GM19467 (cell line): ENCODE measurements around the gene BCL2L1.

Experiments used
- ATAC-seq: cut with Tn5 transposase; IDR thresholded peaks from one replicate; pipeline ENCODE4 v1.9.1; 2021; ENCODE audit warnings: mild to moderate bottlenecking, moderate library complexity; ENCODE audit not compliant: unreplicated experiment

BCL2L1 gene

GRCh38 chr20:31710423-31711108 lies 12.1 kb downstream of the BCL2L1 start:
- no peak for ATAC-seq

- no peak for ATAC-seq
These were observed 12.7 kb downstream of the BCL2L1 start for GRCh38 chr20:31709939-31710338.

DNA sequence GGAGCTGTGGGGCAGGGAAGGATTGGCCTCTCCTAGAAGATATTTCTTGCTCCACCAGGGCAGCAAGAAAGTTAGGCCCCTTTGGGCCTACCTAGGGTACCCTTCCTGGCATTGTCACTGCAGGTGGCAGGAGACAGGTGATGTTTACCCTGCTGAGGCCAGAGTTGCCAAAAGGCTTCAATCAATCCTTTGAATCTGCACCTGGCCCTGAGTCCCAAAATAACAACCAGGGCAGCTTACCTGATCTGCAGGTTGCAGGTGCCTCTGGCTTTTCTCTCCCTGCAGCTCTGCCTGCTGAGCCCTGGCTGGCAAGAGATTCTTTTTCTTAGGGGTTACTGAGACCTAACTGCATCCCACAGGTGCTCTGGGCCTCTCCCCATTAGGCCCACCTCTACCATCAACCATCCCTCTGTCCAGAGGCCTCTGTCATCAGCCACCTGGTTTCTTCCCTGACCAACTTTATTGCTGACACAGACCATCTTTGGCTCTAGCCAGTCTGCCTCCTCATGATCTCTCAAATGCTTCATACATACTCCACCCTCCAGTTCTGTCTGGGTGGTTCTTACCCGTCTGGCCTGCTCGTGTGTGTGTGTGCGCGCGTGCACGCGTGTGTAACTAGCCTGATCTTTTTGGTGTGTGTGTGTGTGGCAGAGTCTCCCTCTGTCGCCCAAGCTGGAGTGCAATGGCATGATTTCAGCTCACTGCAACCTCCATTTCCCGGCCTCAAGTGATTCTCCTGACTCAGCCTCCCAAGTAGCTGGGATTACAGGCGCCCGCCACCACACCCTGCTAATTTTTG lies 13.7 kb downstream of the BCL2L1 start:
- no peak for ATAC-seq

GRCh38 chr20:31707994-31708735 lies 14.5 kb downstream of the BCL2L1 start:
- no peak for ATAC-seq

GRCh38 chr20:31707258-31707615 lies 15.4 kb downstream of the BCL2L1 start:
- no peak for ATAC-seq

DNA sequence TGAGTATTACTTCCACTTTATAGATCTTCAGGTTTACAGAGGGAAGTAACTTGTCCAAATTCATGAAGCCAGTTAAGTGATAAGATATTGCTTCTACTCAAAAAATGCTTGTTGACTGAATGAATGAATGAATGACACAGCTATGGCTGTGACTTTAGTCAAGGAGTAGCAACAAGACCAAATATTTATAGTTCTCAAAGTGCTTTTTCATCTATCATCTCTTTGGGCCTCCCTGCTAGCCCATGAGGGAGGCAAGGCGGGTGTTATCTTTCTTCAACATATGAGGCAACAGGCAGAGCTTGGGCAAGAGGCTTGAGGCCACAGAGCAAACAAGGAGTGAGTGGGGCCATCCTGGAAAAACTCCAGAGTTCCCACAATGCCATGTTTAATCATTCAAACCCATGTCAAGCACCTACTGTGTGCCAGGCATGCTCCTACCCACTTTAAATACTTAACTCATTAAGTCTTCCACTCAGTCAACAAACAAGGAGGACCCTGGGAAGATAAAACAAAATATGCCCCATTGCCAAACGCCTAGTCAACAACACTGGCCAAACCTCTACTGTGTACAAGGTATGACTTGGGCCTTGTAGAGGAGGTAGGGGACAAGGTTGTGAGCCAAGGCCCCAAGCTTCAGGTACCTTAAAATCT lies 15.9 kb downstream of the BCL2L1 start:
- no peak for ATAC-seq

GRCh38 chr20:31705598-31706597 lies 16.8 kb downstream of the BCL2L1 start:
- peak; percentile 85 for ATAC-seq

DNA sequence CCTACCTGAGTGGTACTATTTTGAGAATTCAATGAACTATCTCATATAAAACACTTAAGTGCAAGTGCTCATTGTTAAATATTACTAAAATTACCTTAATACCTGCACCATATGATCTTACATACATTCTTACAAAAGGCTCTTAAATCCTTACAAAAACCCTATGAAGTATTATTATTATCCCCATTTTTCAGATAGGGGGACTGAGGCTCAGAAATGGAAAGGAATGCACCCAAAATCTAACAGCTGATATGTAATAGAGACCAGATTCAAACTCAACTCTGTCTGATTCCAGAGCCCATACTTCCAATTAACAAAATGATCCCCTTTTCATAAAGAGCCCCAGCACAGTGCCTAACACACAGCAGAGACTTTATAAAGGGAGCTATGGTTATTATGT lies 17.5 kb downstream of the BCL2L1 start:
- ATAC-seq: no peak

GRCh38 chr20:31704225-31705119 lies 18.2 kb downstream of the BCL2L1 start:
- no peak for ATAC-seq

- no peak for ATAC-seq
These were observed 21.1 kb downstream of the BCL2L1 start for GRCh38 chr20:31701591-31701990.

- no peak for ATAC-seq
These were observed 21.9 kb downstream of the BCL2L1 start for GRCh38 chr20:31700747-31701146.

DNA sequence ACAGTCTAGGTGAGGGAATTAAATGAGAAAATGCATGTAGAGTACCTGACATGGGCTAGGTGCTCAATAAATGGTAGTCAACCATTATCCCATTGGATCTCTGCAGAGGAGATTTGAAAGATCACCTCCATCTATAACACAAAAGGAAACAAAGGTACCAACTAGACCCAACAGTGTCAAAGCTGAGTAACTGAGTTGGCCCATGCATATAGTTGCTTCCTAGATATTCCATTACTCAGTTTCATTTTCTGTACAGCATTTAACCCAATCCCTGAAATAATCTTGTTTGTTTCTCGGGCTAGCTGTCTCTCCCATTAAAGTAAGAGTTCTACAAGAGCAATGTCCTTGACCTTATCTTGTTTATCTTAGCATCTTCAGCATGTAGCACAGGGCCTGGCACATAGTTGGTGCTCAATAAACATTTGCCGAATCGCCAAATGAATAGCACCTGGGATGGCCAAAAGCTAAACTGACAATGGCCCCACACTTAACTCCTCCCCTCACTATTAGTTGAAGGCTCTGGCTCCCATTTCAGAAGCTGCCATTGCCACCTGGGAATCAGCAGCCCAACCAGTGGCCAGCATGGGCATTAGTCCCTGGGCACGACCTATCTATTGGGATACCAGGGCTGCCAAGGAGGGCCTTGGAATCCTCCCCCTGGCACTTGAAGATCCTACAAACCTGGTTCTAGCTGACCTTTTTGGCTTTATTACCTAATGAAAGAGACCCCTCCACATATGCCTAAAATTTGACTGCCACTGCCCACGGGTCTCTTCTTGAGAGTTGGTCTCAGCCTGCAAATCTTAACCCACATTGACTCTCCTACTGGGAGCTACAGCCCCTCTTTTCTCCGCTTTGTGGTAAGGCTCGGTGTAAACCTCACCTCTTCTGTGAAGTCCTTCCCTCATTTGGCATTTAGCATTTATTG lies 22.6 kb downstream of the BCL2L1 start:
- ATAC-seq: no peak

- peak; percentile 89 for ATAC-seq
These were observed 23.6 kb downstream of the BCL2L1 start for GRCh38 chr20:31698803-31699718.

GRCh38 chr20:31698243-31698802 lies 24.3 kb downstream of the BCL2L1 start:
- ATAC-seq: no peak

DNA sequence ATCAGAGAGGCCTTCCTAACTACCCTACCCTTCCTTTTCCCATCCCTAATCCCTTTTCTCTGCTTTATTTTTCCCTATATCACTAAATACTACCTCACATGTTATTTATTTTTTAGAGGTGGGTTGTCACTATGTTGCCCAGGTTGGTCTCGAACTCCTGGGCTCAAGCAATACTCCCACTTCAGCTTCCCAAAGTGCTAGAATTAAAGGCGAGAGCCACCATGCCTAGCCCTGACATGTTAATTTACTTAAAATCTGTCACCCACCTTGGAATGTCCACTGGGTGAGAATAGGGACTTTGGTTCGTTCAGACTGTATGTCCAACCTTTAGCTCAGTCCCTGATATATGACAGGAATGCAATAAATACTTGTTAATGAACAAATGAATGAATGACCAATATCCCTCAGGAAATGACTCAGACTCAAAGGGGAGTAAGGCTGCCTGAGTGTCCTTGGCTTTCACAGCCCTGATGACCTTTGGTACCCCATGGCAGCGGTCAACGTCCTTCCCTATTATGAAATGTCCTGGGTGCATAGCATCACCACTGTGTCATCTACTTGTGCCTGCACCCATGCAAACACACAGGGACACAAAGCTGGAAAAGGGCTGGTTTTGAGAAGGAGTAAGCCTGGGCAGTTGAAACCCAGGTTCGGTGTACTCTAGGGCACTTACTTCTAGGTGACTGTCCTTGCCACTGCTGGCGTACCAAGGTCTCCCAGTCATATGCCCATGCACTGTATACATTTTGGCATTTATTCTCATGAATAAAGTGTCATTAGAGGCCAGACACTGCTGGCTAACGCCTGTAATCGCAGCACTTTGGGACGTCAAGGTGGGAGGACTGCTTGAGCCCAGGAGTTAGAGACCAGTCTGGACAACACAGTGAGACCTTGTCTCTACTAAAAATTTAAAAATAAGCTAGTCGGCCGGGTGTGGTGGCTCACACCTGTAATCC lies 26.5 kb downstream of the BCL2L1 start:
- ATAC-seq: no peak
